Neural progenitor cell (in vitro differentiated cells): ENCODE results near the gene PIP4K2A.

Source experiments
- CTCF ChIP-seq: fragments of 200-600 bp; sonication (generic); IDR thresholded peaks from 2 replicates; pipeline ENCODE4 v1.5.1; 2017; ENCODE audit warnings: antibody characterized with exemption, mild to moderate bottlenecking
- EZH2 ChIP-seq: fragments of 200-600 bp; sonication (generic); IDR thresholded peaks from 2 replicates; pipeline ENCODE4 v1.6.1; 2017; ENCODE audit warnings: antibody characterized with exemption, mild to moderate bottlenecking, moderate library complexity

- TF ChIP-seq CTCF (no peak), EZH2 (no peak)
Measured at GRCh38 chr10:22658745-22659410, 55.5 kb downstream of the PIP4K2A start.
